SU-DHL-6 (cell line): ENCODE results near the gene DUS3L.

Experiments
- CTCF ChIP-seq: fragments of 200-600 bp; sonication (generic); IDR thresholded peaks from one replicate; pipeline ENCODE4 v1.5.1; 2017; ENCODE audit warnings: antibody characterized with exemption, mild to moderate bottlenecking, low read length, moderate library complexity; ENCODE audit not compliant: insufficient read depth, poor library complexity, severe bottlenecking
- EZH2phosphoT487 ChIP-seq: fragments of 200-600 bp; sonication (generic), shearing (Covaris generic); conservative IDR thresholded peaks from 2 replicates; pipeline ENCODE4 v1.6.1; 2018; ENCODE audit warnings: mild to moderate bottlenecking, antibody characterized with exemption, low read length, moderate library complexity, mixed read lengths

GRCh38 chr19:5838353-5839064 is 47.5 kb upstream of the DUS3L start:
- no peak for TF ChIP-seq CTCF
- no peak for TF ChIP-seq EZH2phosphoT487
